ENCODE data around the gene DACH2.

GRCh38 chrX:86436116-86436515 is 287.9 kb downstream of the DACH2 start:
- TF ChIP-seq POLR2A (IDR thresholded peaks at IDR 0.05) = no peak
- TF ChIP-seq CTCF (IDR thresholded peaks at IDR 0.05) = no peak
